ENCODE measurements around the gene MTNR1B.

DNA sequence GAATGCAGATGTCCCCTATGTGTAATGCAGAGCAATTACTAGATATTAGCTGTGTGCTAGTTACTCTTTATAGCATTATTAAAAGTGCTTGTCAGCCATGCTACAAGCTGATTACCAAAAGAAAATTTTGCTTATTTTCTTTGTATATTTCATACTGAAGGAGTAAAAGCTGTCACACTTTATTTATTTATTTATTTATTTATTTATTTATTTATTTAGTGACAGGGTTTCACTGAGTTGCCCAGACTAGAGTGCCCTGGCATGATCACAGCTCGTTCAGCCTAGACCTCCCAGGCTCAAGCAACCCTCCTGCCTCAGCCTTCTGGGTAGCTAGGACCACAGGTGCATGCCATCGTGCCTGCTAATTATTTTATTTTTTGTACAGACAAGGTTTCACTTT, 4.3 kb upstream of the MTNR1B start:
- TF ChIP-seq POLR2A (IDR thresholded peaks at IDR 0.05; ENCODE audit: low read length) (no peak), GATA1 (IDR thresholded peaks at IDR 0.05; ENCODE audit: low read depth, low read length) (no peak)

Measured in erythroblast (primary cell).